GM12878 (cell line): ENCODE measurements around the gene SMAP1. TPM values are rescaled to one million over a fixed set of nuclear protein-coding genes. Genes with fewer than 3 reads are reported as not detected.

Experiments used
- ATAC-seq: fragments of 200-7000 bp; cut with Tn5 transposase; 3 replicates; pipeline ENCODE4 v1.9.1; 2020; ENCODE audit warnings: mild to moderate bottlenecking, moderate library complexity
- BruUV-seq: library from RNA; stranded (reverse); fragments of 400-500 nt; replicated peaks from 2 replicates; lab custom pipeline; 2021; lab: Mats Ljungman, UMichigan
- CTCF ChIA-PET: fragments of 300-600 bp; sonication (Branson Sonifier 250); formaldehyde crosslinking; extraction: SDS; loops from one replicate; lab custom pipeline; 2021; ENCODE audit warnings: inconsistent platforms; lab: Yijun Ruan, JAX
- POLR2A ChIA-PET: fragments of 350-600 bp; formaldehyde crosslinking; extraction: SDS; loops from one replicate; lab custom pipeline; 2021; ENCODE audit warnings: inconsistent platforms; lab: Charles Lee
- RAD21 ChIA-PET: fragments of 300-600 bp; sonication (Branson Sonifier 250); formaldehyde crosslinking; loops from one replicate; lab custom pipeline; 2023; ENCODE audit warnings: antibody characterized with exemption; ENCODE audit not compliant: unreplicated experiment; lab: Charles Lee
- SMC1A ChIA-PET: fragments of 300-600 bp; sonication (Branson Sonifier 250); formaldehyde crosslinking; loops from one replicate; lab custom pipeline; 2023; ENCODE audit not compliant: unreplicated experiment, uncharacterized antibody; lab: Charles Lee
- DNase-seq: peaks from one replicate; pipeline ENCODE4 v3.0.0-alpha.2; 2011; ENCODE audit warnings: low read depth, low spot score
- FAIRE-seq: peaks from 3 replicates; lab custom pipeline; 2011; peaks lifted over from hg19 to GRCh38; lab: Jason Lieb, UNC
- H2AFZ ChIP-seq: 2 replicates; pipeline ENCODE4 v1.6.0; 2011; ENCODE audit warnings: low read depth, low read length, control low read depth; ENCODE audit not compliant: control insufficient read depth
- H3K27ac ChIP-seq: 2 replicates; pipeline ENCODE4 v1.5.1; 2011; ENCODE audit warnings: control low read depth; ENCODE audit not compliant: control insufficient read depth, insufficient read depth
- H3K27me3 ChIP-seq, 2 experiments: replicated peaks in 1 of 2; 2 replicates each; pipeline versions ENCODE4 v1.6.0 to v1.6.1; 2011; ENCODE audit warnings: low read length in 1 of 2; ENCODE audit not compliant: control insufficient read depth in 2 of 2, insufficient read depth in 2 of 2
- H3K36me3 ChIP-seq, 2 experiments: 2 replicates each; pipeline ENCODE4 v1.5.1; 2011; ENCODE audit warnings: low read length in 1 of 2; ENCODE audit not compliant: control insufficient read depth in 2 of 2, insufficient read depth in 2 of 2
- H3K4me1 ChIP-seq: 2 replicates; pipeline ENCODE4 v1.6.1; 2011; ENCODE audit warnings: mild to moderate bottlenecking, low read length, moderate library complexity, mixed read lengths; ENCODE audit not compliant: control insufficient read depth, insufficient read depth
- H3K4me2 ChIP-seq: 2 replicates; pipeline ENCODE4 v1.6.0; 2011; ENCODE audit warnings: control low read depth; ENCODE audit not compliant: control insufficient read depth, insufficient read depth
- H3K4me3 ChIP-seq: fragments of 200-600 bp; sonication (generic); 2 replicates; pipeline ENCODE4 v1.5.1; 2016
- H3K79me2 ChIP-seq: 2 replicates; pipeline ENCODE4 v1.6.0; 2011; ENCODE audit warnings: low read length; ENCODE audit not compliant: control insufficient read depth, insufficient read depth
- H3K9ac ChIP-seq: 2 replicates; pipeline ENCODE4 v1.8.0; 2011; ENCODE audit warnings: low read length, control low read depth, mixed read lengths; ENCODE audit not compliant: control insufficient read depth, insufficient read depth
- H3K9me3 ChIP-seq: replicated peaks from 3 replicates; pipeline ENCODE4 v1.5.1; 2011; ENCODE audit warnings: mild to moderate bottlenecking, low read length; ENCODE audit not compliant: control insufficient read depth, insufficient read depth
- H4K20me1 ChIP-seq: 2 replicates; pipeline ENCODE4 v1.6.0; 2011; ENCODE audit not compliant: control insufficient read depth, insufficient read depth
- ATF2 ChIP-seq: IDR thresholded peaks from 2 replicates; pipeline ENCODE4 v1.6.1; 2012; ENCODE audit warnings: low read length, inconsistent platforms
- BACH1 ChIP-seq: fragments of 450-650 bp; IDR thresholded peaks from 2 replicates; pipeline ENCODE4 v1.6.1; 2017; ENCODE audit warnings: mild to moderate bottlenecking, borderline replicate concordance
- BHLHE40 ChIP-seq, 2 experiments: fragments of 450-650 bp in 1 of 2; IDR thresholded peaks; 2 replicates each; pipeline ENCODE4 v1.6.1; 2011 to 2017; ENCODE audit warnings: low read depth in 2 of 2, borderline replicate concordance in 1 of 2, improper control_type of control experiment in 1 of 2, low read length in 1 of 2, mild to moderate bottlenecking in 1 of 2
- GATAD2B ChIP-seq: fragments of 450-650 bp; conservative IDR thresholded peaks from 2 replicates; pipeline ENCODE4 v1.6.1; 2017; ENCODE audit warnings: low read depth, mild to moderate bottlenecking, moderate library complexity
- HDAC6 ChIP-seq: fragments of 200-600 bp; sonication (generic); IDR thresholded peaks from one replicate; pipeline ENCODE4 v1.8.0; 2017; ENCODE audit warnings: antibody characterized with exemption; ENCODE audit not compliant: unreplicated experiment
- NR2C2 ChIP-seq: IDR thresholded peaks from 2 replicates; pipeline ENCODE4 v1.6.1; 2011; ENCODE audit warnings: borderline replicate concordance, low read depth; ENCODE audit not compliant: control insufficient read depth, insufficient read length
- PAX8 ChIP-seq: fragments of 450-650 bp; IDR thresholded peaks from 2 replicates; pipeline ENCODE4 v1.6.1; 2017; ENCODE audit warnings: mild to moderate bottlenecking, moderate library complexity
- PML ChIP-seq: IDR thresholded peaks from 2 replicates; pipeline ENCODE4 v1.6.1; 2012; ENCODE audit warnings: low read length, inconsistent platforms
- POU2F2 ChIP-seq: IDR thresholded peaks from 3 replicates; pipeline ENCODE4 v1.6.1; 2011; ENCODE audit warnings: low read depth, mild to moderate bottlenecking, low read length, borderline replicate concordance
- SPI1 ChIP-seq: IDR thresholded peaks from 2 replicates; pipeline ENCODE4 v1.6.1; 2011; ENCODE audit warnings: low read depth, mild to moderate bottlenecking, low read length, moderate library complexity, borderline replicate concordance; ENCODE audit not compliant: insufficient read depth
- ZNF622 ChIP-seq: fragments of 450-650 bp; IDR thresholded peaks from 2 replicates; pipeline ENCODE4 v1.6.1; 2017; ENCODE audit warnings: mild to moderate bottlenecking, inconsistent platforms
- WGBS: methylation state at CpG from one replicate; pipeline ENCODE4 v1.1.6; 2016; ENCODE audit warnings: low lambda C conversion rate; ENCODE audit not compliant: insufficient replicate concordance, insufficient coverage; ENCODE audit errors: missing lambda C conversion rate; 5-methylcytosine and 5-hydroxymethylcytosine counted together
- in situ Hi-C: fragments of 300-500 bp; cut with MboI; formaldehyde crosslinking; loops from 9 replicates; pipeline ENCODE4 v1.14.3; 2018; ENCODE audit warnings: mixed read lengths
- intact Hi-C: fragments of 100-400 bp; cut with micrococcal nuclease; formaldehyde crosslinking; loops from one replicate; pipeline ENCODE4 v1.14.2; 2022; ENCODE audit not compliant: unreplicated experiment
- polyA plus RNA-seq, 11 experiments: library from polyadenylated mRNA; depleted of rRNA in 4 of 11; unstranded in 6 of 11; stranded (reverse) in 5 of 11; fragments of >200 nt; fragmentation: Nextera tagmentation in 4 of 11; fragmentation: Illumina TruSeq in 1 of 11; extraction: Ambion mirVana in 4 of 11; extraction: Trizol in 1 of 11; gene quantifications; 1 replicate in 1 of 11; 2 replicates in 10 of 11; pipeline versions ENCODE4 v1.2.1 to v1.2.3, GENCODE V29; 2011 to 2016; ENCODE audit warnings: inconsistent platforms in 2 of 11, missing spikeins in 2 of 11, low read depth in 1 of 11
- total RNA-seq, 4 experiments: library from RNA; depleted of rRNA in 3 of 4; stranded (reverse); fragments of >200 nt in 3 of 4; fragmentation: Illumina TruSeq in 1 of 4; extraction: Trizol in 1 of 4; gene quantifications; 2 replicates each; pipeline versions ENCODE4 v1.2.1 to v1.2.3, GENCODE V29; 2013 to 2021

Gene SMAP1
- total and polyA plus RNA-seq, 10 of the 15 experiments (the other 5 are each of a cell fraction or from before 2014, with no cell fraction given): 13.7 to 33.9 (median 25.3) TPM

GRCh38 chr6:70811788-70812187 is 144.1 kb downstream of the SMAP1 start:
- TF ChIP-seq PAX8 (no peak), GATAD2B (no peak), HDAC6 (no peak), POU2F2 (no peak), PML (no peak), BHLHE40 (IDR thresholded peaks at IDR 0.05; ENCODE audit: borderline replicate concordance in 1 of 2, low read depth in 2 of 2, low read length in 1 of 2) (no peak), ATF2 (no peak), BACH1 (no peak), NR2C2 (no peak), SPI1 (no peak), ZNF622 (no peak)
- no peak overlapping the region for H3K9ac ChIP-seq
- ChIA-PET SMC1A (no interaction called here), CTCF (no interaction called here), POLR2A (no interaction called here), RAD21 (no interaction called here)
- H3K27me3 ChIP-seq: no peaks in the 10 kb centered on the region
- ATAC-seq (no peak), FAIRE-seq (no peak), DNase-seq (no peak)
- H3K36me3 ChIP-seq: peaks cover 0 to 4% of the 10 kb centered on the region in 2 experiments; a peak in 1 of 4 replicates
- H3K4me1 ChIP-seq: no peaks in the 10 kb centered on the region
- WGBS: 98% methylated on average over 6 of the region's 6 CpGs
- no peak overlapping the region for H3K4me3 ChIP-seq
- no peaks in the 10 kb centered on the region for H4K20me1 ChIP-seq
- no peak overlapping the region for H3K4me2 ChIP-seq
- no TSS peak for BruUV-seq
- no peaks in the 10 kb centered on the region for H3K79me2 ChIP-seq
- in situ Hi-C loops: no loop called here
- no peak overlapping the region for H3K27ac ChIP-seq
- intact Hi-C loops: no loop called here
- no peak overlapping the region for H2AFZ ChIP-seq
- H3K9me3 ChIP-seq: no peaks in the 10 kb centered on the region
